GM21576 (cell line): ENCODE measurements around the gene UCMA.

Experiments used
- ATAC-seq: cut with Tn5 transposase; IDR thresholded peaks from one replicate; pipeline ENCODE4 v1.9.1; 2021; ENCODE audit warnings: mild to moderate bottlenecking, moderate library complexity; ENCODE audit not compliant: unreplicated experiment

Gene UCMA

GRCh38 chr10:13189961-13190360, 44.2 kb downstream of the UCMA start:
- no peak for ATAC-seq

GRCh38 chr10:13188593-13188992, 45.6 kb downstream of the UCMA start:
- no peak for ATAC-seq

DNA sequence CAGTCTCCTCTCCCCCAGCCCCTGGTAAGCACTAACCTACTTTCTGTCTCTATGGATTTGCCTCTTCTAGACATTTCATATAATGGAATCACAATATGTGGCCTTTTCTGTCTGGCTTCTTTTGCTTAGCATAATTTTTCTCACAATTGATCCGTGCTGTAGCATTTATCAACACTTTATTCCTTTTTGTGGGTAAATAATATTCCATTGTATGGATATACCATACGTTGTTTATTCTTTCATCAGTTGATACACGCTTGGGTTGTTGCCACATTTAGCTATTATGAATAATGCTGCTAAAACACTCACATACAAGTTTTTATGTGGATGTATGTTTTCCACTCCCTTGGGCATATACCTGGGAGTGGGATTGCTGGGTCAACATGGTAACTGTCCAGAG, 47.0 kb downstream of the UCMA start:
- ATAC-seq, result no peak

- no peak for ATAC-seq
Measured at GRCh38 chr10:13184730-13185514, 49.3 kb downstream of the UCMA start.

GRCh38 chr10:13184276-13184675, 49.9 kb downstream of the UCMA start:
- no peak for ATAC-seq

GRCh38 chr10:13183625-13184024, 50.5 kb downstream of the UCMA start:
- no peak for ATAC-seq

DNA sequence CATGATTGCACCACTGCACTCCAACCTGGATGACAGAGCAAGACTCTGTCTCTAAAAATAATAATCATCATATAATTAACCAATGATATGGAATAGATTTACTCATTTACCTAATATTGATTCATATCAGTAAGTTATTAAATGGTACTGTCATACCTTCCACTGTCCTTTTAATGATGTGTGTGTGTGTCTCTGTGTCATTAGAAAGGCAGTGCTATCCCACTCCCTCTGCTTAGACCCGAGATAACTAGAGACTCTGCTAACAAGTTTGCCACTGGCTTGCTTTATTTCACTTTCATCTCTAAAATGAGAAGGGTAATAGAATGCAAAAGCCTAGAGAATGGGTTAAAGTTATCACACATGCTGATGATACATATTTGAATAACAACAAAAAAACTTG, 51.8 kb downstream of the UCMA start:
- ATAC-seq, result no peak

- no peak for ATAC-seq
Measured at GRCh38 chr10:13180788-13181187, 53.4 kb downstream of the UCMA start.

DNA sequence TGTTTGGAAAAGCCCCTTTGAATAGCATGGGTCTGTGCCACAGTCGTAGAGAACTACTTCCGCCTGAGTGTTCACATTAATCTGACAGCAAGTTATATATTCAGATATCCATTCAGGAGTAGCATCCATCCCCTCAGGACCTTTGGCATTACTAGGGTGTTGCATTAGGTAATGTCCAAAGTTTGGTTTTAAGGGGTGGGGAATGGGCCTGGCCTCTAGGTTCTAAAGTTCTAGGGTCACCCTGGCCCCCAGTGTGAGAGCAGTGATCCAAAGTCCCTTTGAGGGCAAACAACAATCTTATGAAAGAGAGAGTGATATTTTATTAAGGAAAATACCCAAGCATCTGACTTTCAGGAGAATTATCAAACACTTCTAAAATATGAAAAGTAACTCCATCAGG, 60.6 kb downstream of the UCMA start:
- no peak for ATAC-seq
